ENCODE measurements around the gene HRH2. TPM values are rescaled to one million over a fixed set of nuclear protein-coding genes. Genes with fewer than 3 reads are reported as not detected.
A peak's percentile ranks its signal among the peaks of the same experiment; 100 is the strongest.

Gene HRH2
- total RNA-seq, 2 experiments from 2014 or later = 2.9 to 3.4 TPM

DNA sequence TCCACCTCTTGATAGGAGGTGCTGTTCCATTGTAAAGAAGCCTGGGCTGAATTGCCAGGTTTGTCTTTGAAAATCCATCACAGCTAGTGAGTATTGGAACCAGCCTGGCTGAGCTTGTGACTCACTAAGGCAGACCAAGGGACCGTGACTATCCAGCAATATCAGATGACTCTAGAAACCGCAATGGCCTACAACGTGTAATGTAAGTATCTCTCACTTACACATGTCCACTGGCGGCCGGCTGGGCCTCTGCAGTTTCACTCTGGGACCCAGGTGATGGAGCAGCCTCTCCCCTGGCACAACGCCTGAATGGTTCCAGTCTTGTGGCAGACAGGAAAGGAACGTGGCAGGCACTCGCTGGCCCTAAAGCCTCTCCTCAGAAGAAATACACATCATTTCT lies 3.1 kb upstream of the HRH2 start:
- intact Hi-C loops (cut with DNase I, micrococcal nuclease) = loop anchor here in 1 of 2 experiments (5.0 kb wide), 1 partner anchor 42 kb away; no protein-coding TSS in a partner anchor
- peaks cover 92% of the 10 kb centered on the region for H3K4me1 ChIP-seq (ENCODE audit: insufficient read depth, low read length)
- ATAC-seq (ENCODE audit: poor library complexity) (no peak), DNase-seq (peak in 2 of 14 experiments; percentile 30 to 39)
- Mint-ChIP-seq H3K4me1 (ENCODE audit: low read depth) (peaks cover 95% of the 10 kb centered on the region), H3K9me3 (peaks cover 4% of the 10 kb centered on the region), H3K27me3 (no peaks in the 10 kb centered on the region), H3K27ac (peak overlapping the region; percentile 91), H3K4me3 (peak overlapping the region; percentile 70), H3K36me3 (ENCODE audit: low read depth) (peaks cover 29% of the 10 kb centered on the region)
- no peaks in the 10 kb centered on the region for H3K36me3 ChIP-seq (ENCODE audit: insufficient read depth, low read length)
- ChIA-PET CTCF (no interaction called here), POLR2A (interaction anchor here (1.0 to 2.5 kb wide), 2 partner anchors 40 to 174 kb away, joined by 3 to 8 read pairs; no protein-coding TSS in a partner anchor)
- no peak overlapping the region for H3K4me3 ChIP-seq (ENCODE audit: low read length)
- peaks cover 4 to 7% of the 10 kb centered on the region in 2 experiments for H3K9me3 ChIP-seq (ENCODE audit: control insufficient read depth in 1 of 2, insufficient read depth in 1 of 2, low read length in 2 of 2)
- no peak overlapping the region for H3K27ac ChIP-seq (ENCODE audit: low read depth in 1 of 2, low read length in 2 of 2)
- no peak for TF ChIP-seq CTCF (IDR thresholded peaks at IDR 0.05)
- no peaks in the 10 kb centered on the region for H3K27me3 ChIP-seq (ENCODE audit: control insufficient read depth in 1 of 2, insufficient read depth in 2 of 2, low read length in 2 of 2)

- ATAC-seq (ENCODE audit: poor library complexity) (no peak), DNase-seq (no peak)
- Mint-ChIP-seq H3K4me1 (ENCODE audit: low read depth) (peaks cover 96% of the 10 kb centered on the region), H3K36me3 (ENCODE audit: low read depth) (peaks cover 31% of the 10 kb centered on the region), H3K4me3 (peak overlapping the region; percentile 60), H3K27me3 (no peaks in the 10 kb centered on the region), H3K27ac (peak overlapping the region; percentile 91), H3K9me3 (peaks cover 2% of the 10 kb centered on the region)
- TF ChIP-seq CTCF (IDR thresholded peaks at IDR 0.05) = no peak
- ChIA-PET POLR2A (interaction anchor here (1.0 kb wide), 1 partner anchor 175 kb away, joined by 3 read pairs; no protein-coding TSS in a partner anchor), CTCF (interaction anchor here (2.3 kb wide), 1 partner anchor 121 kb away, joined by 7 read pairs; no protein-coding TSS in a partner anchor)
- Histone ChIP-seq H3K27ac (ENCODE audit: low read depth in 1 of 2, low read length in 2 of 2) (no peak overlapping the region), H3K36me3 (ENCODE audit: insufficient read depth, low read length) (no peaks in the 10 kb centered on the region), H3K4me1 (ENCODE audit: insufficient read depth, low read length) (peaks cover 90% of the 10 kb centered on the region), H3K4me3 (ENCODE audit: low read length) (no peak overlapping the region), H3K9me3 (ENCODE audit: control insufficient read depth in 1 of 2, insufficient read depth in 1 of 2, low read length in 2 of 2) (peaks cover 0 to under 1% of the 10 kb centered on the region in 2 experiments), H3K27me3 (ENCODE audit: control insufficient read depth in 1 of 2, insufficient read depth in 2 of 2, low read length in 2 of 2) (no peaks in the 10 kb centered on the region)
- intact Hi-C loops (cut with DNase I, micrococcal nuclease) = no loop called here
Measured at GRCh38 chr5:175655411-175655810, 2.5 kb upstream of the HRH2 start.

- Mint-ChIP-seq H3K4me1 (ENCODE audit: low read depth) (peaks cover 95% of the 10 kb centered on the region), H3K36me3 (ENCODE audit: low read depth) (peaks cover 37% of the 10 kb centered on the region), H3K27me3 (no peaks in the 10 kb centered on the region), H3K4me3 (peak overlapping the region; percentile 97), H3K27ac (peak overlapping the region; percentile 60), H3K9me3 (no peaks in the 10 kb centered on the region)
- Histone ChIP-seq H3K4me1 (ENCODE audit: insufficient read depth, low read length) (peaks cover 77% of the 10 kb centered on the region), H3K4me3 (ENCODE audit: low read length) (no peak overlapping the region), H3K27ac (ENCODE audit: low read depth in 1 of 2, low read length in 2 of 2) (no peak overlapping the region), H3K27me3 (ENCODE audit: control insufficient read depth in 1 of 2, insufficient read depth in 2 of 2, low read length in 2 of 2) (no peaks in the 10 kb centered on the region), H3K9me3 (ENCODE audit: control insufficient read depth in 1 of 2, insufficient read depth in 1 of 2, low read length in 2 of 2) (no peaks in the 10 kb centered on the region), H3K36me3 (ENCODE audit: insufficient read depth, low read length) (peaks cover 5% of the 10 kb centered on the region)
- DNase-seq = no peak
- intact Hi-C loops (cut with DNase I, micrococcal nuclease) = no loop called here
- no peak for TF ChIP-seq CTCF (IDR thresholded peaks at IDR 0.05)
- ChIA-PET POLR2A (no interaction called here), CTCF (interaction anchor here (2.3 kb wide), 1 partner anchor 123 kb away, joined by 7 read pairs; no protein-coding TSS in a partner anchor)
- no peak for ATAC-seq (ENCODE audit: poor library complexity)
Measured at GRCh38 chr5:175656966-175657365, 905 bp upstream of the HRH2 start.
